ENCODE results near the gene WASF2. TPM values are rescaled to one million over a fixed set of nuclear protein-coding genes. Genes with fewer than 3 reads are reported as not detected.

WASF2 gene
- total RNA-seq, 2 experiments from 2014 or later, result 119 to 121 TPM

DNA sequence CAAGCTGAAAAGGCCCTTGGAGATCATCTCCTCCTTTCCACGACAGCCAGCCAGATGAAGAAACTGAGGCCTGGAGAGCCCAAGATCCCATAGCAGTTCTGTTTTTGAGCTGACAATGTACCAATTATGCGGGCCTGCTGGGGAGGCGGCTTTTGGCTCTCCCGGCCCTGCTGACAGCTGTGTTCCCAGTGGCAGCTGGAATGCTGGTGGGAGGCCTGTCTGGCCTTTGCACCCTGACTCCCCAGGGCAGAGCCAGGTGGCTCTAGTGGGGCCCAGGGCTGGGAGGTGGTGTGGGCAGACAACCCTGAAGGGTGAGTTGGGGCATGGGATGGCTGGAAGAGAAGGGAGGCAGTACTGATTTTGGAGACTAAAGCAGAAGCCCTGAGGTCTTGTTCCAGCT is 30.7 kb upstream of the WASF2 start:
- Histone ChIP-seq H3K4me1 (ENCODE audit: insufficient read depth, low read length) (peaks cover 67% of the 10 kb centered on the region), H3K9me3 (ENCODE audit: control insufficient read depth in 1 of 2, insufficient read depth in 1 of 2, low read length in 2 of 2) (no peaks in the 10 kb centered on the region), H3K27ac (ENCODE audit: low read depth in 1 of 2, low read length in 2 of 2) (peak overlapping the region; percentile 67 to 86), H3K4me3 (ENCODE audit: low read length) (no peak overlapping the region), H3K36me3 (ENCODE audit: insufficient read depth, low read length) (no peaks in the 10 kb centered on the region), H3K27me3 (ENCODE audit: control insufficient read depth in 1 of 2, insufficient read depth in 2 of 2, low read length in 2 of 2) (no peaks in the 10 kb centered on the region)
- Mint-ChIP-seq H3K9me3 (no peaks in the 10 kb centered on the region), H3K36me3 (ENCODE audit: low read depth) (peaks cover 10% of the 10 kb centered on the region), H3K27ac (peak overlapping the region; percentile 96), H3K4me3 (peak overlapping the region; percentile 23), H3K4me1 (ENCODE audit: low read depth) (peaks cover 75% of the 10 kb centered on the region), H3K27me3 (no peaks in the 10 kb centered on the region)
- ChIA-PET CTCF (interaction anchor here (0.9 to 1.2 kb wide), 2 partner anchors 36 to 149 kb away, joined by 3 to 4 read pairs; no protein-coding TSS in a partner anchor), POLR2A (interaction anchor here (0.9 to 2.8 kb wide), 8 partner anchors 31 to 151 kb away, joined by 3 to 29 read pairs (median 5); partner anchors contain the start of genes AHDC1, IFI6 and WASF2)
- TF ChIP-seq, protein P1, sequence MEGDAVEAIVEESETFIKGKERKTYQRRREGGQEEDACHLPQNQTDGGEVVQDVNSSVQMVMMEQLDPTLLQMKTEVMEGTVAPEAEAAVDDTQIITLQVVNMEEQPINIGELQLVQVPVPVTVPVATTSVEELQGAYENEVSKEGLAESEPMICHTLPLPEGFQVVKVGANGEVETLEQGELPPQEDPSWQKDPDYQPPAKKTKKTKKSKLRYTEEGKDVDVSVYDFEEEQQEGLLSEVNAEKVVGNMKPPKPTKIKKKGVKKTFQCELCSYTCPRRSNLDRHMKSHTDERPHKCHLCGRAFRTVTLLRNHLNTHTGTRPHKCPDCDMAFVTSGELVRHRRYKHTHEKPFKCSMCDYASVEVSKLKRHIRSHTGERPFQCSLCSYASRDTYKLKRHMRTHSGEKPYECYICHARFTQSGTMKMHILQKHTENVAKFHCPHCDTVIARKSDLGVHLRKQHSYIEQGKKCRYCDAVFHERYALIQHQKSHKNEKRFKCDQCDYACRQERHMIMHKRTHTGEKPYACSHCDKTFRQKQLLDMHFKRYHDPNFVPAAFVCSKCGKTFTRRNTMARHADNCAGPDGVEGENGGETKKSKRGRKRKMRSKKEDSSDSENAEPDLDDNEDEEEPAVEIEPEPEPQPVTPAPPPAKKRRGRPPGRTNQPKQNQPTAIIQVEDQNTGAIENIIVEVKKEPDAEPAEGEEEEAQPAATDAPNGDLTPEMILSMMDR (IDR thresholded peaks at IDR 0.05), result no peak
- intact Hi-C loops (cut with DNase I, micrococcal nuclease), result loop anchor here (5.0 to 10.0 kb wide), 5 partner anchors 47 to 144 kb away; no protein-coding TSS in a partner anchor
- DNase-seq (no peak), ATAC-seq (ENCODE audit: poor library complexity) (no peak)

DNA sequence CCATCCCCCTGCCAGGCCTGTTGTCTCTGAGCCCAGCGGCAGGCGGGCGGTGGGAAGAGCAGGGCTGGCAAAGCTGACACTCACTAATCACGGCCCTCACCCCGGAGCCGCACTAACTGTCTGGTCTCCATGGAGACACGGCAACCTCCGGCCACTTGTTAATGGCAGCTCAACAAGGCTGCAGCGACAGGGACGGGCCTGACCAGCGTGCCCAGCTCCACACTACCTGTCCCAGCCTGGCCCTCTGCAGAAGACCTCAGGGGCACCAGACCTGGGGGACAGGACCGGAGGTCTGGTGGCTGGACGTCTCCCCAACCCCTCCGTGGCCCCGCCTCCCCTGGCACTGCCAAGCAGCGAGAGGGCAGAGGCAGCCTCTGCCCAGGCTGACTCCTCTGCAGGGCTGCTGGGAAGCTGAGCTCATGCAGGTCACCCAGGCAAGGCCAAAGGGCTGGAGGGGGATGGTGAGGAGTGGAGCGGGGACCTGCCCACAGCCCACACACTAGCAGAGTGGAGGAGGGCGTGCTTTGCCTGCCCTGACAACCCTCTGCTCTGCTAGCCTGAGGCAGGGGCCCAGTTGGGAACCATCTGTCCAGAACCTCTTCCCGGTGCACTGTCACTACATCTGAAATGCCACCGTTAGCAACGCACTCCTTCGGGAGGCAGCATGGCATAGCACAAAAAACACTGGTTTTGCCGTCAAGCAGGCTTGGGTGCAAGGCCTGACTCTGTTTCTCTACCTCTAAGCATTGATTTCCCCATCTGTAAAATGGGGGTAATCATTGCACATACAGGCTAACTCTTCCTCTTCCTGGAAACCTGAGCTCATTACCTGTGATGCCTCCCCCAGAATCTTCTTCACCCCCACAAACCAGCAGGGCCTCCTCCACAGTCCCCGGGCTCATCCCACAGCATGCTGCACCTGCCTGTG is 29.6 kb upstream of the WASF2 start:
- peak in 1 of 14 experiments; percentile 19 for DNase-seq
- Mint-ChIP-seq H3K9me3 (no peaks in the 10 kb centered on the region), H3K27me3 (no peaks in the 10 kb centered on the region), H3K36me3 (ENCODE audit: low read depth) (peaks cover 10% of the 10 kb centered on the region), H3K4me1 (ENCODE audit: low read depth) (peaks cover 66% of the 10 kb centered on the region), H3K27ac (peak overlapping the region; percentile 96), H3K4me3 (no peak overlapping the region)
- H3K27ac ChIP-seq (ENCODE audit: low read depth in 1 of 2, low read length in 2 of 2), result no peak overlapping the region
- H3K36me3 ChIP-seq (ENCODE audit: insufficient read depth, low read length), result no peaks in the 10 kb centered on the region
- TF ChIP-seq, protein P1 (IDR thresholded peaks at IDR 0.05), result no peak
- peaks cover 56% of the 10 kb centered on the region for H3K4me1 ChIP-seq (ENCODE audit: insufficient read depth, low read length)
- POLR2A ChIA-PET, result interaction anchor here (2.8 kb wide), 1 partner anchor 30 kb away, joined by 29 read pairs; the partner anchor contains the start of gene WASF2
- no peaks in the 10 kb centered on the region for H3K9me3 ChIP-seq (ENCODE audit: control insufficient read depth in 1 of 2, insufficient read depth in 1 of 2, low read length in 2 of 2)
- CTCF ChIA-PET, result no interaction called here
- H3K4me3 ChIP-seq (ENCODE audit: low read length), result no peak overlapping the region
- intact Hi-C loops (cut with DNase I, micrococcal nuclease), result loop anchor here (5.0 to 10.0 kb wide), 5 partner anchors 48 to 145 kb away; no protein-coding TSS in a partner anchor
- no peaks in the 10 kb centered on the region for H3K27me3 ChIP-seq (ENCODE audit: control insufficient read depth in 1 of 2, insufficient read depth in 2 of 2, low read length in 2 of 2)
- ATAC-seq (ENCODE audit: poor library complexity), result no peak

DNA sequence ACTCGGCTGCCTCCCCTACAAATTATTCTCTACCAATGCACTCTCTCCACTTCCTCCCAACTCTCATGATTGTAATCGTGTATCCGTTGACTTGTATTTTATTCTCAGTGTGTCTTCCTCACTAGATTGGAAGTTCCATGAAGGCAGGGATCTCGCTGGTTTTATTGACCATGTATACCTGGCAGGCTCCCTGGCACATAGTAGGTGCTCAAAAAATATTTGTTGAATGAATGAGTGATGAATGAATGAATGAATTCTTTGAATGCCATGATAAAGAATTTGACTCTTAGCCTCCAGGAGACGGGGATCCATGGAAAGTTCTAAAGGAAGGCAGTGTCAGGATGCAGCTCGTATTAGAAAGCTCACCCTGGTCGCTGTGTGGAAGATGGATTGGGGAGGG is 28.8 kb upstream of the WASF2 start:
- POLR2A ChIA-PET, result no interaction called here
- no peak overlapping the region for H3K27ac ChIP-seq (ENCODE audit: low read depth in 1 of 2, low read length in 2 of 2)
- H3K27me3 ChIP-seq (ENCODE audit: control insufficient read depth in 1 of 2, insufficient read depth in 2 of 2, low read length in 2 of 2), result no peaks in the 10 kb centered on the region
- Mint-ChIP-seq H3K36me3 (ENCODE audit: low read depth) (peaks cover 10% of the 10 kb centered on the region), H3K4me3 (no peak overlapping the region), H3K27ac (peak overlapping the region; percentile 22), H3K9me3 (no peaks in the 10 kb centered on the region), H3K27me3 (no peaks in the 10 kb centered on the region), H3K4me1 (ENCODE audit: low read depth) (peaks cover 58% of the 10 kb centered on the region)
- CTCF ChIA-PET, result no interaction called here
- intact Hi-C loops (cut with DNase I, micrococcal nuclease), result no loop called here
- TF ChIP-seq, protein P1 (IDR thresholded peaks at IDR 0.05), result no peak
- DNase-seq (no peak), ATAC-seq (ENCODE audit: poor library complexity) (no peak)
- H3K4me3 ChIP-seq (ENCODE audit: low read length), result no peak overlapping the region
- no peaks in the 10 kb centered on the region for H3K36me3 ChIP-seq (ENCODE audit: insufficient read depth, low read length)
- H3K9me3 ChIP-seq (ENCODE audit: control insufficient read depth in 1 of 2, insufficient read depth in 1 of 2, low read length in 2 of 2), result no peaks in the 10 kb centered on the region
- H3K4me1 ChIP-seq (ENCODE audit: insufficient read depth, low read length), result peaks cover 51% of the 10 kb centered on the region

Measured in CD4-positive, alpha-beta T cell (primary cell).